Breast epithelium (tissue), 4 donors: ENCODE data around the gene GAK. TPM values are rescaled to one million over a fixed set of nuclear protein-coding genes. Genes with fewer than 3 reads are reported as not detected.

Experiments used
- DNase-seq, 2 donors: peaks; one replicate each; pipeline ENCODE4 v3.0.0-alpha.2; 2019; ENCODE audit warnings: low spot score in 2 of 2
- H3K27ac ChIP-seq, 2 donors: fragments of 200-600 bp; sonication (generic) in 1 of 2; one replicate each; pipeline ENCODE4 v1.5.1; 2016 to 2019; ENCODE audit warnings: mild to moderate bottlenecking in 1 of 2
- H3K27me3 ChIP-seq, 2 donors: fragments of 200-600 bp; sonication (generic) in 1 of 2; one replicate each; pipeline versions ENCODE4 v1.5.1 to v1.6.0; 2017 to 2019; ENCODE audit warnings: control low read depth in 1 of 2, mild to moderate bottlenecking in 1 of 2
- H3K36me3 ChIP-seq: fragments of 200-600 bp; one replicate; pipeline ENCODE4 v1.5.1; 2019
- H3K4me1 ChIP-seq, 2 donors: fragments of 200-600 bp; sonication (generic); one replicate each; pipeline ENCODE4 v1.5.1; 2016 to 2019; ENCODE audit warnings: control low read depth in 1 of 2
- H3K4me3 ChIP-seq, 3 donors: fragments of 200-600 bp; sonication (generic); 1 replicate in 2 of 3; 2 replicates in 1 of 3; pipeline ENCODE4 v1.5.1; 2016 to 2019; ENCODE audit warnings: mild to moderate bottlenecking in 3 of 3, moderate library complexity in 2 of 3
- H3K9me3 ChIP-seq, 2 donors: fragments of 200-600 bp; sonication (generic) in 1 of 2; one replicate each; pipeline ENCODE4 v1.5.1; 2016 to 2019; ENCODE audit warnings: control low read depth in 1 of 2
- POLR2A ChIP-seq: fragments of 450-650 bp; IDR thresholded peaks from one replicate; pipeline ENCODE4 v1.6.1; 2016; ENCODE audit warnings: antibody characterized with exemption, mild to moderate bottlenecking, moderate library complexity
- POLR2AphosphoS5 ChIP-seq, 3 donors: sonication (generic); formaldehyde crosslinking; IDR thresholded peaks; one replicate each; pipeline ENCODE4 v1.6.1; 2017; ENCODE audit warnings: antibody characterized with exemption in 3 of 3
- intact Hi-C: fragments of 100-400 bp; cut with DNase I; formaldehyde crosslinking; loops from one replicate; pipeline ENCODE4 v1.15.1; 2023; ENCODE audit warnings: low total_unique reads
- total RNA-seq, 3 donors: library from RNA; depleted of rRNA; stranded (reverse); fragments of >200 nt; gene quantifications; one replicate each; pipeline ENCODE4 v1.1.0, GENCODE V29; 2016
- TF ChIP-seq, protein P1 (sequence below), 3 donors: fragments of 450-650 bp; IDR thresholded peaks; one replicate each; pipeline ENCODE4 v1.5.1; 2016 to 2017; ENCODE audit warnings: antibody characterized with exemption in 3 of 3, mild to moderate bottlenecking in 3 of 3, moderate library complexity in 3 of 3

The GAK gene
- total RNA-seq, 3 donors from 2014 or later, result 76.2 to 95.7 (median 81.9) TPM

DNA sequence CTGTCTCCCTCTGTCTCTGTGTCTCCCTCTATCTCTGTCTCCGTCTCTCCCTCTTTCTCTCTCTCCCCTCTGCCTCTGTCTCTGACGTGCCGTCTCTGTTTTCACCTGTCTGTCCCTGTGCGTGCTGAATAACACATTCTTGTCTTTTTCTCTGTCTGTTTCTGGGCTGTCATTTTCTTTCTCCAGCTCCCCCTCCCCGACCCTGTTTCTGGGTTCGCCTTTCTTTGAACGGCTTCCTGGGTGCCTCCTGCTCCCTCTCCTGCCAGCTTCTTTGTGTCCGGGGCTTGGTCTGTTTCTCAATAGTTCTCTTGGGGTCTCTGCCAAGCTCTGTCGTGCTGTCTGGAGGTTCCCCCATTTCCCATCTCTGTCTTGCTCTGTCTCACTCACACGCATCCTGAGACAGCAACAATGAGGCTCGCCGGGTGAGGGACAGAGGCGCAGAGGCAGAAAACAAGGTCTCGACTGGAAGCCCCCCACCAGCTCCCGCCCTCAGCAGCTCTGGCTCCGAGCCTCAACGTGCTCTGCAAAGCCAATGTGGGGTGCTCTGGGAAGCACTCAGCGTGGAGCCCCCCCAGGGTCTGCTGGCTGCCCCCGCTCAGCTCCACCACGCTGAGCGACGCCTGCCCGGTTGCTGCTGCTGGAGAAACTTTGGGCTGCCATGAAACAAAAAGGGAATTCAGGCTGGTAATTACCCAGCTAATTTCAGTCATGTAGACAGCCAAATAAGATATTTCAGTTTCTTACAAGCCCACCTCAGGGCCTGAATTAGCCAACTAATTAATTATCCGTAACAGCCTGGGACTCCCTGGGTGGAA, 109.5 kb downstream of the GAK start:
- TF ChIP-seq POLR2AphosphoS5 (IDR thresholded peaks at IDR 0.05), result no peak
- TF ChIP-seq, protein P1, sequence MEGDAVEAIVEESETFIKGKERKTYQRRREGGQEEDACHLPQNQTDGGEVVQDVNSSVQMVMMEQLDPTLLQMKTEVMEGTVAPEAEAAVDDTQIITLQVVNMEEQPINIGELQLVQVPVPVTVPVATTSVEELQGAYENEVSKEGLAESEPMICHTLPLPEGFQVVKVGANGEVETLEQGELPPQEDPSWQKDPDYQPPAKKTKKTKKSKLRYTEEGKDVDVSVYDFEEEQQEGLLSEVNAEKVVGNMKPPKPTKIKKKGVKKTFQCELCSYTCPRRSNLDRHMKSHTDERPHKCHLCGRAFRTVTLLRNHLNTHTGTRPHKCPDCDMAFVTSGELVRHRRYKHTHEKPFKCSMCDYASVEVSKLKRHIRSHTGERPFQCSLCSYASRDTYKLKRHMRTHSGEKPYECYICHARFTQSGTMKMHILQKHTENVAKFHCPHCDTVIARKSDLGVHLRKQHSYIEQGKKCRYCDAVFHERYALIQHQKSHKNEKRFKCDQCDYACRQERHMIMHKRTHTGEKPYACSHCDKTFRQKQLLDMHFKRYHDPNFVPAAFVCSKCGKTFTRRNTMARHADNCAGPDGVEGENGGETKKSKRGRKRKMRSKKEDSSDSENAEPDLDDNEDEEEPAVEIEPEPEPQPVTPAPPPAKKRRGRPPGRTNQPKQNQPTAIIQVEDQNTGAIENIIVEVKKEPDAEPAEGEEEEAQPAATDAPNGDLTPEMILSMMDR (IDR thresholded peaks at IDR 0.05), result no peak
- TF ChIP-seq POLR2A, result no peak
- peaks cover 4 to 12% of the 10 kb centered on the region in 2 donors for H3K4me1 ChIP-seq
- no peak overlapping the region for H3K4me3 ChIP-seq
- DNase-seq, result no peak
- H3K27ac ChIP-seq, result no peak overlapping the region
- intact Hi-C loops, result no loop called here
- peaks cover 6 to 7% of the 10 kb centered on the region in 2 donors for H3K9me3 ChIP-seq
- H3K27me3 ChIP-seq, result peaks cover 16 to 88% of the 10 kb centered on the region in 2 donors
- no peaks in the 10 kb centered on the region for H3K36me3 ChIP-seq

DNA sequence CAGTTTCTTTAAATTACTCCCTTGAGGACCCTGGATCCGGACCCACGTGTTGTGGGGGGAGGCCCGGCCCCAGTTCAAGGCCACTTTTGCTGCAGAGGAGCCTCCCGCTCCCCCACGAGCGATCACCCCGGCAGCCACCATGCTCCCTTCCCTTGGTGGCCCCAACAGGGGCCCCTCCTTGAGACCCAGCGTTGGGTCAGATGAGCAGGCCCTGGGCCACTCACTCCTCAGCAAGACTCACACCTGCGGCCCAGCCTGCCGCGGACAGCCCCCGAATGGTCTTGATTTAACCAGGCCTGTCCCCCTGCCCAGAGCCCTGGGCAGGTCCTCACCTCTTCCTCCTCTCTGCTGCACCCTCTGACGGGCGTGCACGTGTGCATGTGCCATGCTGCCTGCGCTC, 110.5 kb downstream of the GAK start:
- H3K27ac ChIP-seq, result no peak overlapping the region
- no peak overlapping the region for H3K4me3 ChIP-seq
- no peak for DNase-seq
- peaks cover 13 to 81% of the 10 kb centered on the region in 2 donors for H3K27me3 ChIP-seq
- TF ChIP-seq POLR2A, result no peak
- TF ChIP-seq, protein P1 (IDR thresholded peaks at IDR 0.05), result no peak
- no peaks in the 10 kb centered on the region for H3K36me3 ChIP-seq
- H3K4me1 ChIP-seq, result peaks cover 0 to 8% of the 10 kb centered on the region in 2 donors
- intact Hi-C loops, result no loop called here
- peaks cover 6 to 7% of the 10 kb centered on the region in 2 donors for H3K9me3 ChIP-seq

DNA sequence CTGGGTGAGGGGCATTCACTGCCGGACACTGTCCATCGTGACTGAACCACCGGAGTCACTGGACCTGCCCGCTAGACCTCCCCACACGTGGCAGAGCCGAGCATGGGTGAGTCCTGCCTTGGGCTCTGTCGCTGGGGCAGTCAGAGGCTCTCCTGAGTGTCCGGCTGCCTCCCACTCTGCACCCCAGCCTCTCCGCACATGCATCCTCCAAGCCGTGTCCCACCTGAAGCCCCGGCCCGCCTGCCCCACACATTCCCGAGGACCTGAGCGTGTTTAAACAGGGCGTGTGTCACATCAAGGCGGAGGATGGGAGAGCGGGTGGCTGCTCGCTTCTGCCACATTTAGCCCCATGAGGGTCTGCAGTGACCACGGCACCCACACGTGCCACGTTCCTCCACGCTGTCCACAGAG, 110.9 kb downstream of the GAK start:
- Histone ChIP-seq H3K27me3 (peaks cover 10 to 79% of the 10 kb centered on the region in 2 donors), H3K36me3 (no peaks in the 10 kb centered on the region), H3K4me3 (no peak overlapping the region), H3K9me3 (peaks cover 6 to 7% of the 10 kb centered on the region in 2 donors), H3K4me1 (peaks cover 0 to 6% of the 10 kb centered on the region in 2 donors), H3K27ac (no peak overlapping the region)
- intact Hi-C loops, result no loop called here
- TF ChIP-seq POLR2A (no peak), POLR2AphosphoS5 (IDR thresholded peaks at IDR 0.05) (no peak)
- TF ChIP-seq, protein P1 (IDR thresholded peaks at IDR 0.05), result no peak
- no peak for DNase-seq

DNA sequence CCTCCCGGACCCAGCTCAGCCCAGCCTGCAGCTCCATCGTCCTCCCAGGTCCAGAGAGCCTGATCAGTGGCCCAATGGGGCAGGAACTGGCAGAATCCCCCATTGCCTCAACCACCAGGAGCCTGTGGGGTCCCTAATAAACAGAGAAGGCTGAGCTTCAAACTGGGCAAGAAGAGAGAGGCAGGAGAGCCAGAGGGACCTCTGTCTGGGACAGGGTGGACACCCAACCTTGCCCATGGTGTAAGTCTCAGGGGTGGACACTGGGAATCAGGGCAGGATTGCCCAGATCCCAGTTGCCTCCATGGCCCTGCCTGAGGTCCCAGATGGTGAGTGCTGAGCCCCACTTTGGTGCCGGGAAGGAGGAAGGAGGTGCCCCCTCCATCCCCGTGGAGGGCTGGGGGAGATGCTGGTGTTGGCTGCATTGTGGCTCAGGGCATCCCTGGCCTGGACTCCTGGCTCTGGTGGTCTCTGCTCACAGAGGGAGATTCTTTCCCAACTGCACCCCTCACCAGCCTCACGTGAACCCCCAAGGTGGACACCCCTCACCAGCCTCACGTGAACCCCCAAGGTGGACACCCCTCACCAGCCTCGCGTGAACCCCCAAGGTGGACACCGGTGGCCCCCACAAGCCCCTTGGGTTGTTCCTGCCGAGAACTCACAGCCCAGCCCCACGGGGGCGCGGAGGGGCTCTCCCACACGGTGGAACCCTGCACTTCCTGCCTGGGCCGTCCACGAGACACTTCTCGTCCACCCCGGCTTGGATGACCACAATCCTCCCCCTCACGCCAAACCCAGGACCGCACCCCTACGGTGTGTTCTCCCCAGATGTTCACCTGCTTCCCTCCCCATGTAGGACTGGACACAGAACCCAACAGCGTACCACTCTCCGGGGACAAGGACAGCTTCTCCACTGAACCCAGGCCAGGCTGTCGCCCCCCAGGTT, 111.6 kb downstream of the GAK start:
- no peak for DNase-seq
- TF ChIP-seq, protein P1 (IDR thresholded peaks at IDR 0.05), result no peak
- no peak for TF ChIP-seq POLR2AphosphoS5 (IDR thresholded peaks at IDR 0.05)
- intact Hi-C loops, result no loop called here
- H3K4me1 ChIP-seq, result peaks cover 0 to 3% of the 10 kb centered on the region in 2 donors
- no peak overlapping the region for H3K4me3 ChIP-seq
- H3K36me3 ChIP-seq, result no peaks in the 10 kb centered on the region
- H3K27me3 ChIP-seq, result peaks cover 10 to 77% of the 10 kb centered on the region in 2 donors
- H3K27ac ChIP-seq, result no peak overlapping the region
- peaks cover 6 to 7% of the 10 kb centered on the region in 2 donors for H3K9me3 ChIP-seq
